KMS-11 (cell line): Measurements from ENCODE around the gene TMIGD3.

ENCODE experiments used
- H2AFZ ChIP-seq: fragments of 200-600 bp; sonication (generic); 2 replicates; pipeline ENCODE4 v1.6.1; 2016; ENCODE audit warnings: antibody characterized with exemption, mixed run types, low read depth
- H3K27ac ChIP-seq: fragments of 200-600 bp; sonication (generic); 2 replicates; pipeline ENCODE4 v1.6.1; 2016; ENCODE audit warnings: mild to moderate bottlenecking, mixed run types
- H3K27me3 ChIP-seq: fragments of 200-600 bp; sonication (generic); 2 replicates; pipeline ENCODE4 v1.6.1; 2017; ENCODE audit warnings: mild to moderate bottlenecking, low read depth, mixed run types, moderate library complexity; ENCODE audit not compliant: insufficient read depth
- H3K36me3 ChIP-seq: fragments of 200-600 bp; sonication (generic); 2 replicates; pipeline ENCODE4 v1.6.1; 2017; ENCODE audit warnings: mild to moderate bottlenecking, mixed run types; ENCODE audit not compliant: insufficient read depth
- H3K4me1 ChIP-seq: fragments of 200-600 bp; sonication (generic); 2 replicates; pipeline ENCODE4 v1.6.1; 2016; ENCODE audit warnings: mild to moderate bottlenecking, low read depth, mixed run types; ENCODE audit not compliant: poor library complexity, severe bottlenecking
- H3K4me2 ChIP-seq: fragments of 200-600 bp; sonication (generic); 2 replicates; pipeline ENCODE4 v1.7.0; 2016; ENCODE audit warnings: mild to moderate bottlenecking, mixed run types
- H3K4me3 ChIP-seq: fragments of 200-600 bp; sonication (generic); IDR thresholded peaks from 2 replicates; pipeline ENCODE4 v1.6.1; 2017; ENCODE audit warnings: low read depth, low read length, mixed read lengths; ENCODE audit not compliant: insufficient read depth
- H3K79me2 ChIP-seq: fragments of 200-600 bp; sonication (generic); 2 replicates; pipeline ENCODE4 v1.6.1; 2016; ENCODE audit warnings: low read depth, mixed run types; ENCODE audit not compliant: insufficient read depth
- H3K9ac ChIP-seq: fragments of 200-600 bp; sonication (generic); 2 replicates; pipeline ENCODE4 v1.6.1; 2016; ENCODE audit warnings: mild to moderate bottlenecking, mixed run types
- H4K20me1 ChIP-seq: fragments of 200-600 bp; sonication (generic); 2 replicates; pipeline ENCODE4 v1.6.1; 2016; ENCODE audit warnings: mild to moderate bottlenecking, mixed run types; ENCODE audit not compliant: insufficient read depth
- TF ChIP-seq, protein P1 (sequence below): fragments of 200-600 bp; sonication (generic); conservative IDR thresholded peaks from 2 replicates; pipeline ENCODE4 v1.6.1; 2017; ENCODE audit warnings: low read depth, mild to moderate bottlenecking, antibody characterized with exemption, low read length, moderate library complexity, mixed read lengths

The TMIGD3 gene

DNA sequence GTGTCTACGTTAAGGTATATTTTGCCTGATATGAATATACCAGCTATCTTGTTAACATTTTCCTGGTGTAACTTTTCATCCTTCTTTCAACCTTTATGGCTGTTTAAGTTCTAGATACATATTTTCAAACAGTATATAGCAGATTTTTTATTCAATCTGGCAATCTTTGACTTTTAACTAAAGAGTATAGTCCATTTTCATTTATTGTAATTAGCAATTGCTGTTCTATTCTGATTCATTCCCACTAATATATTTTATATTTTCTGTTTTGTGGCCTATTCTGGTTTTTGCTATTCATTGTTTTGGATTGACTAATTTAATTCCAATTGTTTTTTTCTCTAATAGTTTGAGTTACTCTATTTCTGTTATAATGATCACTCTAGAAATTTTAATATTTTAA is 37.0 kb downstream of the TMIGD3 start:
- Histone ChIP-seq H3K4me1 (no peaks in the 10 kb centered on the region), H3K27me3 (no peaks in the 10 kb centered on the region), H3K79me2 (no peaks in the 10 kb centered on the region), H3K4me3 (no peak overlapping the region), H3K36me3 (no peaks in the 10 kb centered on the region), H4K20me1 (no peaks in the 10 kb centered on the region), H2AFZ (no peak overlapping the region), H3K9ac (no peak overlapping the region), H3K27ac (no peak overlapping the region), H3K4me2 (no peak overlapping the region)
- TF ChIP-seq, protein P1, sequence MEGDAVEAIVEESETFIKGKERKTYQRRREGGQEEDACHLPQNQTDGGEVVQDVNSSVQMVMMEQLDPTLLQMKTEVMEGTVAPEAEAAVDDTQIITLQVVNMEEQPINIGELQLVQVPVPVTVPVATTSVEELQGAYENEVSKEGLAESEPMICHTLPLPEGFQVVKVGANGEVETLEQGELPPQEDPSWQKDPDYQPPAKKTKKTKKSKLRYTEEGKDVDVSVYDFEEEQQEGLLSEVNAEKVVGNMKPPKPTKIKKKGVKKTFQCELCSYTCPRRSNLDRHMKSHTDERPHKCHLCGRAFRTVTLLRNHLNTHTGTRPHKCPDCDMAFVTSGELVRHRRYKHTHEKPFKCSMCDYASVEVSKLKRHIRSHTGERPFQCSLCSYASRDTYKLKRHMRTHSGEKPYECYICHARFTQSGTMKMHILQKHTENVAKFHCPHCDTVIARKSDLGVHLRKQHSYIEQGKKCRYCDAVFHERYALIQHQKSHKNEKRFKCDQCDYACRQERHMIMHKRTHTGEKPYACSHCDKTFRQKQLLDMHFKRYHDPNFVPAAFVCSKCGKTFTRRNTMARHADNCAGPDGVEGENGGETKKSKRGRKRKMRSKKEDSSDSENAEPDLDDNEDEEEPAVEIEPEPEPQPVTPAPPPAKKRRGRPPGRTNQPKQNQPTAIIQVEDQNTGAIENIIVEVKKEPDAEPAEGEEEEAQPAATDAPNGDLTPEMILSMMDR: no peak

DNA sequence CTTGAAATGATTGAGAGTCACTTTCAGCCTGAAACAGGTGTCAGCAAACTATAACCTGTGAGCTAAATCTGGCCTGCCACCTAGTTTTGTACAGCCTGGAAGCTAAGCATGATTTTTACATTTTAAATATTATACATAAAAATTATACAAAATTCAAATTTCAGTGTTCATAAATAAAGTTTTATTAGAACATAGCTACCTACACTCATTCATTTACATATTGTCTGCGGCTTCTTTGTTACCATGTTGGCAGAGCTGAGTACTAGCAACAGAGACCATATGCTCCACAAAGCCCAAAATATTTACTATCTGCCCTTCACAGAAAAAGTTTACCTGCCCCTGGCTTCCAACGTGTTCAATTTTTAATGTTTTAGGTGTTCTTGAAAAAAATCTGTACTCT is 37.7 kb downstream of the TMIGD3 start:
- TF ChIP-seq, protein P1: no peak
- H3K4me2 ChIP-seq: no peak overlapping the region

GRCh38 chr1:111463029-111463683 is 40.3 kb downstream of the TMIGD3 start:
- no peaks in the 10 kb centered on the region for H3K79me2 ChIP-seq
- no peaks in the 10 kb centered on the region for H4K20me1 ChIP-seq
- no peak overlapping the region for H2AFZ ChIP-seq
- TF ChIP-seq, protein P1: no peak
- no peaks in the 10 kb centered on the region for H3K4me1 ChIP-seq
- no peak overlapping the region for H3K27ac ChIP-seq
- H3K9ac ChIP-seq: no peak overlapping the region
- H3K36me3 ChIP-seq: no peaks in the 10 kb centered on the region
- no peak overlapping the region for H3K4me2 ChIP-seq
- H3K4me3 ChIP-seq: no peak overlapping the region
- H3K27me3 ChIP-seq: no peaks in the 10 kb centered on the region

More for the DNA sequence above, 37.7 kb downstream of the TMIGD3 start:
- Histone ChIP-seq H3K4me3 (no peak overlapping the region), H3K27me3 (no peaks in the 10 kb centered on the region), H2AFZ (no peak overlapping the region), H3K9ac (no peak overlapping the region), H3K27ac (no peak overlapping the region), H4K20me1 (no peaks in the 10 kb centered on the region), H3K36me3 (no peaks in the 10 kb centered on the region), H3K4me1 (no peaks in the 10 kb centered on the region), H3K79me2 (no peaks in the 10 kb centered on the region)

GRCh38 chr1:111462370-111463028 is 40.9 kb downstream of the TMIGD3 start:
- Histone ChIP-seq H3K4me2 (no peak overlapping the region), H3K4me3 (no peak overlapping the region), H3K27me3 (no peaks in the 10 kb centered on the region), H2AFZ (no peak overlapping the region), H3K4me1 (no peaks in the 10 kb centered on the region), H3K79me2 (no peaks in the 10 kb centered on the region), H4K20me1 (no peaks in the 10 kb centered on the region), H3K36me3 (no peaks in the 10 kb centered on the region), H3K27ac (no peak overlapping the region), H3K9ac (no peak overlapping the region)
- TF ChIP-seq, protein P1: no peak
